ENCODE data around the gene SRSF9.

GRCh38 chr12:120447992-120448391 lies 21.6 kb downstream of the SRSF9 start:
- no peak for TF ChIP-seq CTCF (IDR thresholded peaks at IDR 0.05; ENCODE audit: low read length)
- no peak for TF ChIP-seq EZH2 (IDR thresholded peaks at IDR 0.05; ENCODE audit: borderline replicate concordance, low read length)
